GM19099 (cell line): ENCODE data around the gene EML4.

Source experiments
- POLR2A ChIP-seq: IDR thresholded peaks from 3 replicates; pipeline ENCODE4 v1.6.1; 2011; ENCODE audit warnings: low read depth; ENCODE audit not compliant: insufficient read length; ENCODE audit errors: extremely low read depth

Gene EML4

DNA sequence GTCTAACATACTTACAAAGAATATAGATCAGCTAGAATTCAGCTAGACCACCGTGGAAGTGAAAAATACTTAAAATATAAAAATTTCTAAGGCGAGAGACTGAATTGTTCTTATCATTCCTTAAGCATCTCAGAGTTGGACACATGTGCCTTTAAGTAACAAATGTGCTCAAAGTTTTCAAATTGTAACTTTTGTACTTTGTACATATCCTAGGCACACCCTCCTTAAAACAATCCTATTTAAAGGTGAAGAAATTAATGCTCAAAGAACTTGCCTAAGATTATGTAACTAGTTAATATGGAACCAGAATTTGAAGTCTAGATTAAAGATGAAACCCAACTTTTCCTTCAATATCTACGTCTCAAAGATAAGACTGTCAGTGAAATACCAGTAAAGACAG is 74.1 kb downstream of the EML4 start:
- no peak for TF ChIP-seq POLR2A

GRCh38 chr2:42244520-42244919 is 75.4 kb downstream of the EML4 start:
- no peak for TF ChIP-seq POLR2A

DNA sequence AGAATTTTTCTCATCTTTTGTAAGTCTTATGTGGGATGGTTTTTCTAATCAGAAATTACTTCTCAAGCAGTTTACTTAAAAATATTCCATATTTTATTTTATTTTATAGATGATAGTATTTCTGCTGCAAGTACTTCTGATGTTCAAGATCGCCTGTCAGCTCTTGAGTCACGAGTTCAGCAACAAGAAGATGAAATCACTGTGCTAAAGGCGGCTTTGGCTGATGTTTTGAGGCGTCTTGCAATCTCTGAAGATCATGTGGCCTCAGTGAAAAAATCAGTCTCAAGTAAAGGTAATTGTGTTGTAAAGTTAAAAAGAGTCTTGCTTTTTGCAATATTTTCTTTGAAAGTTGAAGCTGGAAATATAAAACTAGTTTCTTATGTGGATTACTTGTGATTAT is 76.2 kb downstream of the EML4 start:
- TF ChIP-seq POLR2A, result no peak

DNA sequence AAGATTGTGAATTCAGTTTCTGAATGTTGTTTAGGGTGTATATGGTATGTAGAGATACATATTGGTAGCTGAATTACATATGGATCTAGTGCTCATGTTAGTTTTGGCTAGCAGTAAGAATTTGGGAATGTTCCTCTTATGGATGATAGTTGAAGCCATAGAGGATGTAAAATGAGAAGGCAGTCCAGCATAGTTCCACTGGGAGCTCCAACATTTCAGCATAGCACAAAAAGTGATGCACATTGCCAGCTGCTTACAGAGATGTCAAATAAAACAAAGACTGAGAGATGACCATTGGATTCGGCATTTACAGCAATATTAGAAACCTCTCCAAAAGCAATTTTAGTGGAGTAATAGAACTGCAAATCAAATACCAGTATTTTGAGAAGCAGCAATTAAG is 77.4 kb downstream of the EML4 start:
- no peak for TF ChIP-seq POLR2A

DNA sequence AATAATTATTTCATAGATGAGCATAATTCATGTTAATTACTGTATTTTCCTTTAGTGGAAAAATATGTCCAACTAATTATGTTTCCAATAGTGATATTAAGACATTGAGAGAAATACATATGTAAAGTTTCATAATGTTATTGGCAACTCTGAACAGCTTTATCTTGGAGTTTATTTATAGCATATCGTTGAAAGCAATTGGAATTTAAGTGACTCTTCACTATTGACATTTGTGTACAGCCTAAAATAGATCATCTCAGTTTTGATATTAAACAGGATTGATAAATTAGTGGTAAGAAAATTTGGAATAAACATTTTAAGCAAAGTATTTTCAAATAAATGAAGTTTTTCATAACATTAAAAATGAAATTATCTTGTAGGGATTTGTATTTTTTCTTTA is 79.7 kb downstream of the EML4 start:
- no peak for TF ChIP-seq POLR2A

DNA sequence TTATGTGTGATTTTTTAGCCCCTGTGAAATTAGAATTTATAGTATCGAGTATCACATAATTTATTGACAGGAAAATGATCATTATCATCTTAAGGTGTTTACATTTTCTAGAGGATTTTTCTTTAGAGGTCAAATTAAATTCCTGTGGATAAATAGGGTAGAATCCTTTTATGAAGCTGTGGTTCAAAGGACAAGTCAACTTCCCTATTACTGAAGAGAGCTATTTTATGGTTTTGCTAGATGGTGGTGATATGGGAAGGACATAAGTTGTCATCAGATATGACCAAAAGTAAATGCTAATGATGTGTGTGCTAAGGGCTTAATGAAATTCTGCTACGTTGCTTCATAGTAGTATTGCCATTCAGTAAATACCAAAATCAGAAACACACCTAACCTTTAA is 80.1 kb downstream of the EML4 start:
- no peak for TF ChIP-seq POLR2A

GRCh38 chr2:42249887-42250286 is 80.7 kb downstream of the EML4 start:
- no peak for TF ChIP-seq POLR2A

GRCh38 chr2:42250925-42251324 is 81.8 kb downstream of the EML4 start:
- no peak for TF ChIP-seq POLR2A

- TF ChIP-seq POLR2A, result no peak
Measured at GRCh38 chr2:42252464-42252863, 83.3 kb downstream of the EML4 start.

DNA sequence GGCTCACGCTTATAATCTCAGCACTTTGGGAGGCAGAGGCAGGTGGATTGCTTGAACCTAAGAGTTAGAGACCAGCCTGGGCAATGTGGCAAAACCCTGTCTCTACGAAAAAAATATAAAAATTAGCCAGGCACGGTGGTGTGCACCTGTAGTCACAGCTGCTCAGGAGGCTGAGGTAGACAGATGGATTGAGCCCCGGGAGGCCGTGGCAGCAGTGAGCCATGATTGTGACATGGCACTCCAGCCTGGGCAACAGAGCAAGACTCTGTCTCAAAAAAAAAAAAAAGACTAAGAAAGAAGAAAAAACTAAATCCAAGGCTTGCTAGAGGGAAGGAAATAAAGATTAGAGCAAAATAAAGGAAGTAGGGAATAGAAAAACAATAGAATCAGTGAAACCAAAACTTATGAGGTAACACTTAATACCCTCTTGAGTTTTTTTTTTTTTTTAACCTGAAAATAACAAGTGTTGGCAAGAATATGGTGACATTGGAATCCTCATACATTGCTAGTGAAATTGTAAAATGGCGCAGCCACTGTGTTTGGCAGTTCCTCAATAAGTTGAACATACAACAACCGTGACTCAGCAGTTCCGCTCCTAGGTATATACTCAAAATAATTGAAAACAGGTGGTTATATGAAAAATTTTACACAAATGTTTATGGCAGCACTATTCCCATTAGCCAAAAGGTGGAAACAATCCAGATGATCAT is 85.2 kb downstream of the EML4 start:
- TF ChIP-seq POLR2A, result no peak

DNA sequence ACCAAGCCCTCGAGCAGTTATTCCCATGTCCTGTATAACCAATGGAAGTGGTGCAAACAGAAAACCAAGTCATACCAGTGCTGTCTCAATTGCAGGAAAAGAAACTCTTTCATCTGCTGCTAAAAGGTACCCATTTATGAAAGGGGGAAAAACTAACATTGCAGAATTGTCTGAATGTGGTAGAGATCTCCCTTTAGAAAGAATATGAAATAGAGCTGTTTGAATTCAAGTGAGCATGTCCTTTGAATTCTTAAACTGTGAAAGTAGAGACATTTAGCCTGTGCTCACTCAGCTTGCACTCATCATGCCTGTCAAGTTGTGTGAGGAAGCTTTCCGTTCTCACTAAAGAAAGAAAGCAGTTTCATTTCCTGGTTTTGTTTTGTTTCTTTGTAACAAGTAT is 87.4 kb downstream of the EML4 start:
- no peak for TF ChIP-seq POLR2A

- TF ChIP-seq POLR2A, result no peak
Measured at GRCh38 chr2:42261518-42262195, 92.5 kb downstream of the EML4 start.

GRCh38 chr2:42266236-42266635 is 97.1 kb downstream of the EML4 start:
- no peak for TF ChIP-seq POLR2A

GRCh38 chr2:42267530-42267929 is 98.4 kb downstream of the EML4 start:
- no peak for TF ChIP-seq POLR2A

- no peak for TF ChIP-seq POLR2A
Measured at GRCh38 chr2:42268528-42269151, 99.5 kb downstream of the EML4 start.

DNA sequence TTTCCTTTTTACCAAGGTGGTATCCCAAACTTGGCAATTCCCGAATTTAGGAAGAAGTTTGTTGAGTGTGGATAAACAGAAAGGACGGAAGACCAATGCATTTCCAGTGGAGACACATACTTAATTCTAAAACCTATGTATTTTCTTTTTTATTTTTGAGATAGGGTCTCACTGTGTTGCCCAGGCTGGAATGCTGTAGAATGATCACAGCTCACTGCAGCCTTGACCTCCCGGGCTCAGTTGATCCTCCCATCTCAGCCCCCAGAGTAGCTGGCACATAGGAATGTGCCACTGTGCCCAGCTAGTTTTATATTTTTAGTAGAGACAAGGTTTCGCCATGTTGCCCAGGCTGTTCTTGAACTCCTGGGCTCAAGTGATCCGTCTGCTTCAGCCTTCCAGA is 101.6 kb downstream of the EML4 start:
- TF ChIP-seq POLR2A, result no peak
